T47D (cell line): ENCODE measurements around the gene CYP8B1.

Experiments
- DNase-seq, 2 experiments: peaks; one replicate each; pipeline versions ENCODE4 v3.0.0 to v3.0.0-alpha.2; 2011 to 2012; ENCODE audit warnings: low read depth in 1 of 2, low spot score in 1 of 2
- JUND ChIP-seq: IDR thresholded peaks from 2 replicates; pipeline ENCODE4 v1.6.1; 2012; ENCODE audit warnings: low read depth
- in situ Hi-C: cut with HindIII; loops from 2 replicates; pipeline ENCODE4 v1.10.0; 2016; ENCODE audit warnings: low sequenced_read_pairs, low pct_unique_long_range_greater_than_20kb

CYP8B1 gene

GRCh38 chr3:42823351-42823750, 52.3 kb downstream of the CYP8B1 start:
- no peak for TF ChIP-seq JUND
- peak in 1 of 2 experiments; percentile 84 for DNase-seq
- in situ Hi-C loops, result no loop called here

GRCh38 chr3:42822828-42823227, 52.9 kb downstream of the CYP8B1 start:
- no peak for TF ChIP-seq JUND
- DNase-seq, result no peak
- in situ Hi-C loops, result no loop called here
